Esophagus squamous epithelium (tissue), 4 donors: ENCODE measurements around the gene DGAT2L6.

ENCODE experiments used
- CTCF ChIP-seq, 6 experiments: fragments of 450-650 bp in 4 of 6; fragments of 200-600 bp in 2 of 6; sonication (generic) in 2 of 6; IDR thresholded peaks; one replicate each; pipeline ENCODE4 v1.5.1; 2016 to 2019; ENCODE audit warnings: antibody characterized with exemption in 6 of 6, mild to moderate bottlenecking in 4 of 6, moderate library complexity in 4 of 6
- POLR2A ChIP-seq, 4 donors: fragments of 450-650 bp; IDR thresholded peaks; one replicate each; pipeline ENCODE4 v1.6.1; 2017; ENCODE audit warnings: antibody characterized with exemption in 4 of 4, mild to moderate bottlenecking in 4 of 4, moderate library complexity in 3 of 4

DNA sequence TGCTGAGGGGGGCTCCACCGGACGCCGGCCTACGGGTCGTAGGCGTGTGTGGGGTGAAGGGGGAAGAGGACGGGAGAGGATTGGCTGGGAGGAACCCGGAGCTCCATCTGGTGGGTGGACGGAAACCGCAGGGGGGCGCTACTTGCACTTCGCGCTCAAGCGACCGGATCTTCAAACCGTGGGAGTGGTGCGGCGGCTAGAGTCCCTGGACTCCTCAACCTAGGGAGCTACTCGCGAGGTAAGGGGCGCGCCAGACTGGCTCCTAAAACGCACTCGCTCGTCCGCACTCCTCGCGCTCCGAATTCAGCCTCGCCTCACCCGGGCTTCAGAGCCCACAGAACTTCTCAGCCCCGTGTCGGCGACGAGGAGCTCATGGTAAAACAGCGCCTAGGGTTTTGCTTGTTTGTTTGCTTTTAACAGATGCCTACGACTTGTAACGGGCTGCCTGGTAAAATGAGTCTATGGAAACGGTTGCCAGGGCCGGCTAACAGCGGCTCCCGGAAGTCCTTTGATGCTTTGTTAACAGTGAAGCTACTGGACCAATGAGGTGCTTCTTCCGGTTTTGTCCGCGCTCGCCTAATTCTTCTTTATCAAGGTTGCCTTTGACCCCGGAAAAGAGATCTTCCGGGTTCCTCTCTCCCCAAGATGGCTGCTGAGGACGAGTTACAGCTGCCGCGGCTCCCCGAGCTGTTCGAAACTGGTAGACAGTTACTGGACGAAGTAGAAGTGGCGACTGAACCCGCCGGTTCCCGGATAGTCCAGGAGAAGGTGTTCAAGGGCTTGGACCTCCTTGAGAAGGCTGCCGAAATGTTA is 43.8 kb upstream of the DGAT2L6 start, which contains the start of gene IGBP1:
- peak in 5 of 6 experiments; percentile 29 to 50 (median 39) for TF ChIP-seq CTCF (IDR thresholded peaks at IDR 0.05)
- TF ChIP-seq POLR2A (IDR thresholded peaks at IDR 0.05): peak in 1 of 4 donors; percentile 17
